Measurements from ENCODE around the gene OR56A1.
"Not testable (repeated sequence)": the region's sequence is repeated elsewhere in the genome, so short reads cannot be mapped to it uniquely, and the experiment has no call there.

Gene OR56A1, protein sequence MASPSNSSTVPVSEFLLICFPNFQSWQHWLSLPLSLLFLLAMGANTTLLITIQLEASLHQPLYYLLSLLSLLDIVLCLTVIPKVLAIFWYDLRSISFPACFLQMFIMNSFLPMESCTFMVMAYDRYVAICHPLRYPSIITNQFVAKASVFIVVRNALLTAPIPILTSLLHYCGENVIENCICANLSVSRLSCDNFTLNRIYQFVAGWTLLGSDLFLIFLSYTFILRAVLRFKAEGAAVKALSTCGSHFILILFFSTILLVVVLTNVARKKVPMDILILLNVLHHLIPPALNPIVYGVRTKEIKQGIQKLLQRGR

DNA sequence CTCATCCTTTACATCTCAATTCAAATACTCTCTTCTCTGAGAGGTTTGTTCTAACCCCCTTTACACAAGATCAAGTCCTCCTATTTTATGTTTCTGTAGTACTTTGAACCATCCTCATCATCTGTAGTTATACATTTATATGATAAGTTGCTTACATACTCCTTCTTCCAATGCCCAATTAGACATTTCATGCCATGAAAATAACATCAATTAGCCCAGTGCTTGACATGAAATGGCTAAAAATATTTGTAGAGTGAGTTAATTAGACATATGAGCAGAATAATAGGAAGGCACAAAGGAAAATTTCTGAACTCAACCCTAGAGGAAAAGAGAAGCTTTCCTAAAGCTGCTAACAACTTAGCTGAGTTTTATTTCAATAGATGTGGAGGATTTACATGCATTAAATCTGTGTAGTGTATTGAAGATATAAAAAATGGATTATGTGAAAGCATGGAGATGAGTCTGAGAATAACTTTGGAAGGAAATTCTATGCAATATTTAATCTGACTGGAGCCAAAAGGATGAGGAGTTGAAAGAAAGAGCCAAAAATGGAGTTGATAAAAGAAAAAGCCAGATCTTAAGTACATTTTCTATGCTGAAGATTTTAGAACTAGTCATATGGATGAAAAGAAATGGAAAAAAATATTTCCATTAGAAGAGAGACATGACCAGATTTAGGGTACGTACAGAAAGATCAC is at the start of gene OR56A1:
TSS of gene OR56A1 (minus strand) at position 51 of the 698 bp plus-strand sequence. CDS start 3,066 bp downstream, outside the sequence.
- no peak for DNase-seq

DNA sequence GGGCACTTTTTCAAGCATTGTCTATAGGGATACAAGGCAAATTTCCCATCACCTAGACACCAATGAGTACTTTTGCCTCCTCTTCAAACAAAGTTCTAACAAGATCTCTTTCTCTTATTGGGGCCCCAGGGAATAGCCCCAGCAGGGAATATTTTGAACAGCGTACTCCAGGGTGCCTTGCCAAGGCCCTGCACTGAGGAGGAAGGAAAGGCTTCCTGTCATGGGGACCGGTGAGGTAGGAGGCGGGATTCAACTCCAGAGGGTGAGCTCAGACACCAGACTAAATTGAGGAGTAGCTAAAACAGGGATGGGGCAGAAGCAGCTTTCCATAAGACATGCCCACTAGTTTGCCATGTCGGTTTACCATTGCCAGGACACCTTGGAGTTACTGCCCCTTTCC is 48.9 kb upstream of the OR56A1 start:
- DNase-seq = no peak

DNA sequence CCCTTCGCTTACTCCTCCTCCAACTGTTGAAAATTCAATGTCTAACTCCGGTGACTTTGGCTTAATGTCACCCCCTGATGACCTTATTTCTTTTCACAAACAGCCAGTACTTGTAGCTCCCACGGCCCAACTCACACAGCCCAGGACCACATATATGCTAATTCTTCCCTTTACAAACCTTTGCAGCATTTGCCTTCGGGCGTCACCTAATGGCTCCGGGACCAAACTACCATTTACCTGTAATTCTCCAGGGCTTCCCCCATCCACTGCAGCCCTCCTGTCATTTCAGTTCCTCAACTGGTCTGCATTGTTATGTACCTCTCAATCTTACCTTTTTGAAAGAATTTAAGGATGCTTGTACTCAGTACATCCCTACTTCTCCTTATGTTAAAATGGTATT is 47.2 kb upstream of the OR56A1 start:
- DNase-seq = no peak

DNA sequence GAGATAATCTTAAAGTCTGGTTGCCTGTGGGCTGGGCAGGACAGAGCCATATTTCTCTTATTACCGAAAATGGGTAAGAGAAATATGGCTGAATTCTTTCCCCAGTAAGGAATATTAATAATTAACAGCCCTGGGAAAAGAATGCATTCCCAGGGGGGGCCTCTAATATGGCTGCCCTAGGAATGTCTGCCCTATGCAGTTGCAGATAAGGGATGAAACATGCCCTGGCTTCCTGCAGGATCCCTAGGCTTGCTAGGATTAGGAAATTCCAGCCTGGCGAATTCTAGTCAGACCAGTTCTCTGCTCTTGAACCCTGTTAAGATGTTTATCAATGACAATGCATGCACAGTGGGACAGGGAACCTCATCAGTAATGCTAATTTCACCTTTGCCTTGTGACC is 45.9 kb upstream of the OR56A1 start:
- DNase-seq = not testable (repeated sequence)

DNA sequence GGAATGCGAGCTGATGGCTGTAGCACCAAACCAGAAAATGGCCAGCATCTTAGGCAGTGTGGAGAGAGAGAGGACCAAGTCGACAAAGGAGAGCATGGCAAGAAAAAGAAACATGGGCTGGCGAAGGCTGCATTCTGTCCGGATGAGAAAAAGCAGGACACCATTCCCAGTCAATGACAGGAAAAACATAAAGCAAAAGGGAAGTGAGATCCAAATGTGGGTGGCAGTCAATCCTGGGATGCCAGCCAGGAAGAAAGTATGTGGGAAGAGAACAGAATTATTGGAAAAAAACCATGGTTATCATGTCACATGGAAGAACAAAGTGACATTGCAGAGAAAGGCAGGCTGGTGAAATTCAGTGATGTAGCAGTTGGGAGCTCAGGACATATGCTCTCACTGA is 36.9 kb upstream of the OR56A1 start:
- no peak for DNase-seq

DNA sequence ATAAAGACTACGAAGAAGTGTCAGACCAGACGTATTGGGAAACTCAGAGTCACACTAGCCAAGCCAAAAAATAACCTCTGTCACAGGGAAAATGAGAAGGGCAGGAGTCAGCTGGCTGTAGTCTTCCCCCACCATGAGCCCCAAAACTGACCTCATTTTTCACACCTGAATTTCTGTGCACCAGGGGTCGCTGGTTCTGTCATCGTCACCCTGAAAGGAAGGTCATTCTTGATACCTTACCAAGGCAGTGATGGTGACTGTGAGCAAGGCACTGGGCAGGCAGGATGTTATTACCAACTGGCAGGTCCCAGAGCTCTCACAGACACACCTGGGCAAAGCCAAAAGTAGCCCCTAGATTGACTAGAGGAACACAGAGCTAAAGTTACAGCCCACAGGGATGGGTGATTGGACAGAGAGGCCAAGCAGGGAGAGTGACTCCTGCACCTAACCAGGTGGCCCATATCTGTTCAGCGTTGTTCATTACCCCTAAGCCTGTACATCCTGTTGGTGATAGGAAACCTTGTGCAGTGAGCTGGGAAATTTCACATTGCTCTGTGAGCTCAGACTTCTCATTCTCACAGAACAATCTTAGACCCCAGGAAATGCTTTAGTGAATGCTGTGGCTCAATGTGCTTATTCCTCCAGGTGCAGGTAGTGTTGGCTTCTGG is 32.3 kb upstream of the OR56A1 start:
- no peak for DNase-seq

DNA sequence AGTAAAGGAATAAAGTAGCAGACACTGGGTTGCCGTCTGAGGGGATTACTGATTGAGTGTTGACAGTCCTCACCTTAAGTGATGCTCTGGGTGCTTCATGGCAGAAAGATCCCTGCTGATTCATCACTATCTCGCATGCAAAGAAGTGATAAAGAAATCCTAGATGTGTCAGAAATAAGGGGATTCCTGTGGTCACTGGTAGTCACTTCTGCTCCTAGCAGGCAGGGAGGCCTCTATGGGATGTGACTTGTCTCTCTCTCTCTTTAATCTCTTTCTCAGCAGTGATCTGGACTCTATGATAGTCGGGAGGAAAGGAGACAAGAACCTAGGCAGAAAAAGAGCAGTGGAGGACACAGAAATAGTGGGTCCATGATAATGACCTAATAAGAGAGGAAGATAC is 30.9 kb upstream of the OR56A1 start:
- no peak for DNase-seq

DNA sequence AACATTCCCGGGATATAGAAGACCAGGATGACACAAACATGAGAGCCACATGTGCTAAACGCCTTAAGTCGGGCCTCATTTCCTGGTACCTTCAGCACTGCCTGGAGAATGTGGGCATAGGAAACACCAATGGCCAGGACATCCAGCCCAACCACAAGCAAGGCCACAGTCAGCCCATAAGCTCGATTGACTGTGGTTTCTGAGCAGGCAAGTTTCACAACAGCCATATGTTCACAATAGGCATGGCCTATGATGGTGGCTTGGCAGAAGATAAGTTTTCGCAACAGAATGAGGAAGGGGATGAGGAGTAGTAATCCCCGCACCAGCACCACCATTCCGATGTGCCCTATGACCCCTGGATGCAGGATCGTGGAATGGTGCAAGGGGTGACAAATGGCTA is 26.9 kb upstream of the OR56A1 start:
- no peak for DNase-seq

DNA sequence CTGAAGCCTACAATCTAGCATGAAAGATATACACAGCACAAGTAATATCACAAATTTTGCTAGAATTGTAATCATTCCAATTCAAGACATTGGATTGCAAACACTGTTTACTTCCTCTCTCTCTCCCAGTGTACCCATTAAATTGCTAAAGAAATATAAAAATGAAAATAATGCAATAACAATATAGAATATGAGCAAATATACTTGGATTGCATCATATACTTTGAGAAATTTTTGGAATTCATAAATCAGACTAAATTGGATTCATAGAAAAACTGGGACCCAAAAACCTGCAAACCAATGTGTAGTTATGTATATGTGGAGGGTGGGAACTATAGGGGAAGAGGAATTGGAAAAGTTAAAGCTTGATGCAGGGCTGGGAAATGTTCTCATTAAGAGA is 25.0 kb upstream of the OR56A1 start:
- no peak for DNase-seq

DNA sequence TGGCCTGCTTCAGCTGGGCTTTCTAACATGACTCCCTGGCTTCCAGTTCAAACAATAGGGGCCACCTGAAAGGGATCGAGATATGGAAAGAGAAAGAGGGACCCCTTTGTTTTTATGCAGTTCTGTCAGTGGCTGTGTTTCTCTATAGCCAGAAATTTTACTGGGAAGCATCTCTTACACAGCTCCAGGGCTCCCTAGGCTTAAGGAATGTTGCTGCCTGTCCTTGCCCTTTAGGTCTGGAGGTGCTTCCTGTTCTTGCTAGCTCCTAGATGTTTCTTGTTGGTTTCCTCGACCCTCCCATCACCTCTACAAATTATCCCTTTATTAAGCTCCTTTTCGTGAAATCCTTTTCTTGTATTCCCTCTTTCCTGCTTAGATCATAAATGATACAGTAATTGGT is 21.8 kb upstream of the OR56A1 start:
- no peak for DNase-seq

DNA sequence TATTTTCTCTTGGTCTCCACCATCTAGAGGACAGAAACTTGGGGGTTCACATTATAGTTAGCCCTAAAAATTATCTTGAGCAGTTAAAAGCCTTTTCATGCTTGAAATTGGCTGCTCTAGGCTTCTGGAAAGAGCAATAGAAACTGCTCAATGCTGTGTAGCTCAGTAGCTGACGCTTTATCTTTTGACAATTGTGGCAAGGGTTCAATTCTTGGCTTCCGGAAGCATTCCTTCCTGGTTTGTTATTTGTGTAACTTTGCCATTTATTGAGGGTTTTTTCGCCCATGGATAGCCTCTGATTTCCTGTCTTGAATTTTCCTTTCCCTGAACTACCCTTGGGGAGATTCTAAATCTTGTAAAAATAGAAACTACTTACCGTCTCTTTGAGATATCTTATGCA is 10.3 kb upstream of the OR56A1 start:
- DNase-seq = no peak

DNA sequence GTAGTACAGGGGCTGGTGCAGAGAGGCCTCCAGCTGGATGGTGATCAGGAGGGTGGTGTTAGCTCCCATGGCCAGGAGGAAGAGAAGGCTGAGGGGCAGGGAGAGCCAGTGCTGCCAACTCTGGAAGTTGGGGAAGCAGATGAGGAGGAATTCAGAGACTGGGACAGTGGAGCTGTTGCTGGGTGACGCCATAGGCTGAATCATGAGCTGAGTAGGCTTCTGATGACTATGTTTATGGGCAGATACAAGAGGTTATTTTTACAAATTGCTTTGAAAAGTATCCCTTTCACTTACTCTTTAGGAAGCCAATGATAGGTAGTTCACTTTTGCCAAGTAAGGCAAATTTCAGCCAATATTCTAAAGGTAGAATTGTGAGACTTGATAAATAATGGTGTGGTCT is 3.1 kb downstream of the OR56A1 start:
- no peak for DNase-seq

DNA sequence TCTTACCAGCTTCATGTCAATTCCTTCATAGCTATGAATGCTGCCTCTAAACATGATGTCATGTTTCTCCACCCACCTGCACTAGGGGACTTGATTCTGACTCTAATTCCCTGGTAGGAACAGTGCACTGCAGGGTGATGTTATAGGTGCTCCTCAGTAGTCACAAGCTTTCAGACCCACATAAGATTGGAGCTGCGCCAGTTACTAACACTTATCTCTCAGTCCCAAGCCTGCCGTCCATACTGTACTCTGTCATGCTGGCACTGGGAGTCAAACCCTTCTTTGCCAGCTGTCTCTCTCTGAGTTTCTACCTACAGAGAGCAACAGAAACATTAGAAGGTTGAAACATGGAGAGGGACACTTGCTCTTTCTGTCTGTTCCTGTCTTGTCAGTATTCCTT is 5.5 kb downstream of the OR56A1 start:
- DNase-seq = no peak

DNA sequence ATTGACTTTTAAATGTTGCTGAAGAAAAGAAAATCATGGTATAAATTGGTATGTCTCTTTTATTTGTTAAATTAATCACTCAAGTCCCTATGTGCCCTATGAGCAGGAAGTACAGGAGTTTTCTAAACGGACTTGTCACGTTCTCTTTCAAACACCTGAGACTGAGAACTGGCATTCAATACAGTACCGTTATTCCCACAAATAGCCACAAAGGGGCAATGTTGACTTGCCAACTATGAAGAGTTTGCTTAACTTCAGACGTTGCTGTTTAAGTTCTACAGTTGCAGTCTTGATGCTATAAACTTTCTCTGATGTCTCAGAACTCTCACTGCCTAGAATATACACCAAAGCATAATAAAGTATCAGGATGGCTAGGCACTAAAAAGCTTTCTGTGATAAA is 7.6 kb downstream of the OR56A1 start:
- no peak for DNase-seq

DNA sequence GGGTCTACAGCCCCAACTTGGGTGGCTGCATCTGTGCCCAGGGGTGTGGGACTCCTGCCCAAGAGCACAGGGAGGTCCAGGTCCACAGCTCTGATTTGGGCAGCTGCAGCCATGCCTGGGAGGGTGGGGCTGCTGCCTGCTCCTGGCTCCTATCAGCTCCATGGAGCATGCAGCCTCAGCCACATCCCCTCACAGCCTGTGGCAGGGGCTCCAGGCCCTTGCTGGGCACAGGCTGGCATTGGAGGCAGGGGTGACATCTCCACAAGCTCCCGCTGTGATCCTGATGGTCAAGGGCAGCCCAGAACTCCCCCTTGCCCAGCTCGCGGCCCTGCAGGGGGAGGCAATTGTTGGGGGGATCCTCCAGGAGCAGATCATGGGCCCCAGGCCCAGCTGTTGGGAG is 17.5 kb downstream of the OR56A1 start:
- DNase-seq = no peak

DNA sequence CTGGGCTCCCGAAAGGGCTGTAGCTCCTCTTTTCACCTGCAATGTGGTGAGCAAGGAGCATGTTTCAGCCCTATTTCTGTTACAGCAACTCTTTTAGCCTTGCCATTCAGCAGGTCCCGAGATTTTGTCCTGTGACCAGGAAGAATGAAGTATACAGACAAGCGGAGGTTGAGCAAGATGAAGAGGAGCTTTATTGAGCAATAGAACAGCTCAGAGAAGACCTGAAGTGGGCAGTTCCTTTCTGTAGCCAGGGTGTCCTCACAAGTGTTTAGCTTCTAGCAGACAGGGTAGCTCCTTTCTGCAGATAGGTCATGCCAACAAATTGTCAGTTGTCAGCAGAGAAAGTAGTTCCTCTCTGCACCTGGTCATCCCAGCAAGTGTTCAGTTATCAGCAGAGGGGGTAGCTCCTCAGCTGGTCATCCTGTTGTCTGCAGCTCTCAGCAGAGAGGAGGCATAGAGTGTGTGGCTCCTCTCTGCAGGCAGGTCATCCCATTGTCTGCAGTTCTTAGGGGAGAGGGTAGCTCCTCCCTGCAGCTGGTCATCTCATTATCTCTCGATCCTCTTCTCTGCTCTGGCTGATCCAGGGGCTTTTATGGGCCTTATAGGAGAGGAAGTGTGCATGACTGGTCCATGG is 18.4 kb downstream of the OR56A1 start:
- no peak for DNase-seq

DNA sequence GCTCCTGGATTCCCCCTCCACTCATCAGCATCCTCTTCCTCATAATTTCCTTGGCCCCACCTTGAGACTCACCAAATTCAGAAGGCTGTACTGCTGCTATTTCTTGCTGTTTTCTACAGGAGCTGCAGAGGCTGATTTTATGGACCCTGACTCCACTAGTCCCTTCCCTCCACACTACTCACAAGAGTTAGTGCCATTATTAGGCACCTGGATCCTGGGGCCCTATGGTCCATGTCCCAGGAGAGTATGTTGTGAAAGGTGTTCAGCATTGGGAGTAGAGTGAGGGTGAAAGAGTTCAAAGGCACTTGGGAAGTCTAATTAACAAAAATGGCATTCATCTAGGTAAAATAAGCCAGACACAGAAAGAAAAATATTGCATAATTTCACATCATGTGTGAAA is 23.7 kb downstream of the OR56A1 start, which contains the start of gene OR56A4:
TSS of gene OR56A4 (minus strand) at position 101 of the 400 bp plus-strand sequence. CDS start 3,954 bp downstream, outside the sequence.
- no peak for DNase-seq

DNA sequence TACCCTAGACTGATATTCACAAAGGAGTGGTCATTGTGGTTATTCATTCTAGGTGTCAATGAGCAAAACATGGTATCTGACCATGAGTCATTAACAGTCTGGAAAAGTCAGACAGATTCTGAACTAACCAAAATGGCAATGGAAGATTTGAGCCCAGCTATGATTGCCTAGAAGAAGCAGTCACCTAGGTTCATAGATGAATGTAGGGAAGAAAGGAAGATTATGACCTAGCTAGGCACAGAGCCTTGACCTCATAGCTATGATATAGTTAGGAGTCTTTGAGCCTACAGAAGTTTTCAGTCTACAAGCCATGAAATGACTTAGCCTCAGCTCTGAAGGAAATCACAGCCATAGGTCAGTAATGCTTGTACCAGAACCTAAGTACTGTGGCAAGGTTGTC is 24.2 kb downstream of the OR56A1 start:
- DNase-seq = no peak

DNA sequence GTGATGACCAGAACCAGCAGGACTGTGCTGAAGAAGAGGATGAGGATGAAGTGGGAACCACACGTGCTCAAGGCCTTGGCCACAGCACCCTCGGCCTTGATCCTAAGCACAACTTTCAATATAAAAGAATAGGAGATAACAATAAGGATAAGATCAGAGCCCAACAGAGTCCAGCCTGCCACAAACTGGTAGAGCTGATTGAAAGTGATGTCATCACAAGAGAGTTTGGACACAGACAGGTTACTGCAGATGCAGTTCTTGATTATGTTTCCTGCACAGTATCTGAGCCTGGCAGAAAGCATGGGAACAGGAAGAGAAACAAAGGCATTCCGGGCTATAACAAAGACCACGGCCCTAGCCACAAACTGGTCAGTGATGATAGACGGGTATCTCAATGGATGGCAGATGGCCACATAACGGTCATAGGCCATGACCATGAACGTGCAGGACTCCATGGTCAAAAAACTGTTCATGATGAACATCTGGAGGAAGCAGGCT is 28.3 kb downstream of the OR56A1 start:
- no peak for DNase-seq

DNA sequence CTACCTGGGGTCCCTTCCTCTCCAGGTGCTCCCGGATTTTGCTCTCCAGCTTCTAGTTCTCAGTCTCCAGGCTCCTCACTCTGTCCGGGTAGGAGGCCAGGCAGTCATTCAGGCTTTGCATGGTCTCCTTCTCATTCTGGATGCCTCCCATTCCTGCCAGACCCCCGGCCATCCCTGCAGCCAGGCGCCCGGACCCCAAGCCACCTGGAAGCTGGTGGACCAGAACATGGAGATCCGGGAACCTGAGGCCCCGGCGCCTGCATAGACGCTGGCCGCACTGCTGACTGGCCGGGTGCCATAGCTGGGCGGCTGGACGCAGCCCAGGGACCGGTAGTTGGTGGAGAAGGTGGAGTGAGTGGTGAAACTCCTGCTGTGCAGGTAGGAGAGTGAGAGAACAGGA is 35.8 kb downstream of the OR56A1 start:
- DNase-seq = no peak

DNA sequence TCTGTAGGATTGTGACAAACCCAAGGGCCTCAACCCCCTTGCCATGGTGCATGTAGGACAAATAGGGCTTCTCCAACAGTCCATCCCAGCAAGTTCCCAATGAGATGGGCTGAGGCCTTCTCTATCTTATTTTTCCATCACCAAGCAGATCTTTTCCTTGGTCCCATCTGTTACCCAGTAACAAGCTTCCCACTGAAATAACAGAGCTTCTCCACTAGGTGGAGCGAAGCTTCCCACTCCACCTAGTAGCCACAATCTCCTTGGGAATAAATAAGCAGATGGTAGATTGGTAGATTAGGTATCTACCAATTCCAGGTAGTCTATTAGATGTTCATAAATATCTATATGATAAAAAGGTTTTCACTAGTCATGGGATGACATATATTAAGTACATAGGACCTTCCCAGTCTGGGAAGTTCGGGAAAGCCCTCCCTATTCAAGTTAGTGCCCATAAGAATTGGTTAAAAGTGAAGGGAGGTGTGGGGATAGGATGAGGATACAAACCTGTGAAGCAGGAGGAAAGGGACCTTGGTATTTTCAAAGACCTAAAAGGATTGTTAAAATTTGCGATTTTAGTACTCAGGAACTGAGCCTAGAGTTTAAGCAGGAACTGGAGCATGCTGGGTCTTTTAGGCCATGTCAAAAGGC is 37.8 kb downstream of the OR56A1 start:
- DNase-seq = no peak

DNA sequence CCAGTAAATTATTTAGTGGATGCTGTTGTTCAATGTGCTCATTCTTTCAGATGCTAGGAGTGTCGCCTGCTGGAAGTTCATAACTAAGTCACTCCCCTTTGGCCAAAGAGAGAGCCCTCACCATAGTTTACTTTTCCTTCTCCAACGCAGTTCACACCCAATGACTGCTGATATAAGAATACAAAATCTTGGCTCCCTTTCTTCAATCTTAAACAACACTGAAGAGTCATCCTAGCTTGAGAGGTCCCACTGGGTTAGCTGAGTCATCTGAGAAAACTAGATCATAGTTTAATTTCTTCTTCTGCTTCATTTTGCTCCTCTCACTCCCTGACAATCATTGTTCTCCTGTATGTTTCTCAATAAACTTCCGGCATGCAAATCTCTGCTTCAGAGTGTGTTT is 38.4 kb downstream of the OR56A1 start:
- DNase-seq = no peak

DNA sequence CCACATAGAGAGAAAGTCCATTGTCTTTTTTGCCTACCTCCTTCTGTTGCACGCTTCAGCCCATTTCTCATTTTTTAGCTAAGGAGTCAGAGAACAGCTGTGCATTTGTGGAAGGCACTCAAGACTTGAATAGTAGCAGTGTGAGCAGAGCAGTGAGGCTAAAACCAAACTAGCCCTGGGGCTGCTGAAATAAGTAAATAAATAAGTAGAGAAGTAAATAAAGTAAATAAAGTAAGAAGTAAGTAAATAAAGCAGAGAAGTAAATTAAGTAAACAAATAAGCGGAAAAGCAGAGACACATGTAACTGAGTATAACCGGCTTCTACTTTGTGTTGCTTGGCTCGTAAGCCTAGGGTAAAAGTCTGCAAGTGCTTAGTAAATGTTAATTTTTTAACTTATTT is 41.4 kb downstream of the OR56A1 start:
- no peak for DNase-seq
